GM12878 (cell line): ENCODE results near the gene MRPS25. TPM values are rescaled to one million over a fixed set of nuclear protein-coding genes. Genes with fewer than 3 reads are reported as not detected.

Experiments
- ATAC-seq: fragments of 200-7000 bp; cut with Tn5 transposase; 3 replicates; pipeline ENCODE4 v1.9.1; 2020; ENCODE audit warnings: mild to moderate bottlenecking, moderate library complexity
- BruUV-seq: library from RNA; stranded (reverse); fragments of 400-500 nt; replicated peaks from 2 replicates; lab custom pipeline; 2021; lab: Mats Ljungman, UMichigan
- CTCF ChIA-PET: fragments of 300-600 bp; sonication (Branson Sonifier 250); formaldehyde crosslinking; extraction: SDS; loops from one replicate; lab custom pipeline; 2021; ENCODE audit warnings: inconsistent platforms; lab: Yijun Ruan, JAX
- POLR2A ChIA-PET: fragments of 350-600 bp; formaldehyde crosslinking; extraction: SDS; loops from one replicate; lab custom pipeline; 2021; ENCODE audit warnings: inconsistent platforms; lab: Charles Lee
- RAD21 ChIA-PET: fragments of 300-600 bp; sonication (Branson Sonifier 250); formaldehyde crosslinking; loops from one replicate; lab custom pipeline; 2023; ENCODE audit warnings: antibody characterized with exemption; ENCODE audit not compliant: unreplicated experiment; lab: Charles Lee
- SMC1A ChIA-PET: fragments of 300-600 bp; sonication (Branson Sonifier 250); formaldehyde crosslinking; loops from one replicate; lab custom pipeline; 2023; ENCODE audit not compliant: unreplicated experiment, uncharacterized antibody; lab: Charles Lee
- DNase-seq: peaks from one replicate; pipeline ENCODE4 v3.0.0-alpha.2; 2011; ENCODE audit warnings: low read depth, low spot score
- FAIRE-seq: peaks from 3 replicates; lab custom pipeline; 2011; peaks lifted over from hg19 to GRCh38; lab: Jason Lieb, UNC
- H2AFZ ChIP-seq: 2 replicates; pipeline ENCODE4 v1.6.0; 2011; ENCODE audit warnings: low read depth, low read length, control low read depth; ENCODE audit not compliant: control insufficient read depth
- H3K27ac ChIP-seq: 2 replicates; pipeline ENCODE4 v1.5.1; 2011; ENCODE audit warnings: control low read depth; ENCODE audit not compliant: control insufficient read depth, insufficient read depth
- H3K27me3 ChIP-seq, 2 experiments: replicated peaks in 1 of 2; 2 replicates each; pipeline versions ENCODE4 v1.6.0 to v1.6.1; 2011; ENCODE audit warnings: low read length in 1 of 2; ENCODE audit not compliant: control insufficient read depth in 2 of 2, insufficient read depth in 2 of 2
- H3K36me3 ChIP-seq, 2 experiments: 2 replicates each; pipeline ENCODE4 v1.5.1; 2011; ENCODE audit warnings: low read length in 1 of 2; ENCODE audit not compliant: control insufficient read depth in 2 of 2, insufficient read depth in 2 of 2
- H3K4me1 ChIP-seq: 2 replicates; pipeline ENCODE4 v1.6.1; 2011; ENCODE audit warnings: mild to moderate bottlenecking, low read length, moderate library complexity, mixed read lengths; ENCODE audit not compliant: control insufficient read depth, insufficient read depth
- H3K4me2 ChIP-seq: 2 replicates; pipeline ENCODE4 v1.6.0; 2011; ENCODE audit warnings: control low read depth; ENCODE audit not compliant: control insufficient read depth, insufficient read depth
- H3K4me3 ChIP-seq: fragments of 200-600 bp; sonication (generic); 2 replicates; pipeline ENCODE4 v1.5.1; 2016
- H3K79me2 ChIP-seq: 2 replicates; pipeline ENCODE4 v1.6.0; 2011; ENCODE audit warnings: low read length; ENCODE audit not compliant: control insufficient read depth, insufficient read depth
- H3K9ac ChIP-seq: 2 replicates; pipeline ENCODE4 v1.8.0; 2011; ENCODE audit warnings: low read length, control low read depth, mixed read lengths; ENCODE audit not compliant: control insufficient read depth, insufficient read depth
- H3K9me3 ChIP-seq: replicated peaks from 3 replicates; pipeline ENCODE4 v1.5.1; 2011; ENCODE audit warnings: mild to moderate bottlenecking, low read length; ENCODE audit not compliant: control insufficient read depth, insufficient read depth
- H4K20me1 ChIP-seq: 2 replicates; pipeline ENCODE4 v1.6.0; 2011; ENCODE audit not compliant: control insufficient read depth, insufficient read depth
- BCL11A ChIP-seq: IDR thresholded peaks from 2 replicates; pipeline ENCODE4 v1.6.1; 2011; ENCODE audit warnings: low read depth, low read length
- BCL3 ChIP-seq: IDR thresholded peaks from 2 replicates; pipeline ENCODE4 v1.6.1; 2011; ENCODE audit warnings: borderline replicate concordance, low read depth, mild to moderate bottlenecking, moderate library complexity, low read length; ENCODE audit not compliant: insufficient read depth, poor library complexity, severe bottlenecking
- BRCA1 ChIP-seq: IDR thresholded peaks from 2 replicates; pipeline ENCODE4 v1.6.1; 2011; ENCODE audit warnings: low read depth, low read length, improper control_type of control experiment
- CBX3 ChIP-seq: fragments of 200-600 bp; sonication (generic); IDR thresholded peaks from 2 replicates; pipeline ENCODE4 v1.6.1; 2016; ENCODE audit warnings: low read depth, borderline replicate concordance
- CREM ChIP-seq: IDR thresholded peaks from 2 replicates; pipeline ENCODE4 v1.6.1; 2014; ENCODE audit warnings: antibody characterized with exemption, low read depth
- KDM1A ChIP-seq: fragments of 200-600 bp; sonication (generic); IDR thresholded peaks from 2 replicates; pipeline ENCODE4 v1.6.1; 2016; ENCODE audit warnings: borderline replicate concordance
- MLLT1 ChIP-seq: fragments of 450-650 bp; IDR thresholded peaks from 2 replicates; pipeline ENCODE4 v1.6.1; 2016; ENCODE audit warnings: mild to moderate bottlenecking
- PBX3 ChIP-seq: IDR thresholded peaks from 2 replicates; pipeline ENCODE4 v1.6.1; 2011; ENCODE audit warnings: mild to moderate bottlenecking, low read depth, low read length, moderate library complexity; ENCODE audit not compliant: insufficient replicate concordance
- RB1 ChIP-seq: fragments of 450-650 bp; formaldehyde crosslinking; IDR thresholded peaks from 2 replicates; pipeline ENCODE4 v1.6.1; 2017; ENCODE audit warnings: mild to moderate bottlenecking, borderline replicate concordance
- RCOR1 ChIP-seq: conservative IDR thresholded peaks from 2 replicates; pipeline ENCODE4 v1.6.1; 2012; ENCODE audit warnings: low read depth, low read length, improper control_type of control experiment
- RELB ChIP-seq: fragments of 450-650 bp; IDR thresholded peaks from 2 replicates; pipeline ENCODE4 v1.6.1; 2017; ENCODE audit warnings: low read depth, mild to moderate bottlenecking, moderate library complexity
- SPI1 ChIP-seq: IDR thresholded peaks from 2 replicates; pipeline ENCODE4 v1.6.1; 2011; ENCODE audit warnings: low read depth, mild to moderate bottlenecking, low read length, moderate library complexity, borderline replicate concordance; ENCODE audit not compliant: insufficient read depth
- STAT1 ChIP-seq: fragments of 450-650 bp; conservative IDR thresholded peaks from 2 replicates; pipeline ENCODE4 v1.6.1; 2014; ENCODE audit warnings: antibody characterized with exemption, mild to moderate bottlenecking
- YBX1 ChIP-seq: fragments of 450-650 bp; IDR thresholded peaks from 2 replicates; pipeline ENCODE4 v1.6.1; 2016; ENCODE audit warnings: antibody characterized with exemption
- ZBED1 ChIP-seq: IDR thresholded peaks from 2 replicates; pipeline ENCODE4 v1.6.1; 2016; ENCODE audit warnings: borderline replicate concordance
- WGBS: methylation state at CpG from one replicate; pipeline ENCODE4 v1.1.6; 2016; ENCODE audit warnings: low lambda C conversion rate; ENCODE audit not compliant: insufficient replicate concordance, insufficient coverage; ENCODE audit errors: missing lambda C conversion rate; 5-methylcytosine and 5-hydroxymethylcytosine counted together
- in situ Hi-C: fragments of 300-500 bp; cut with MboI; formaldehyde crosslinking; loops from 9 replicates; pipeline ENCODE4 v1.14.3; 2018; ENCODE audit warnings: mixed read lengths
- intact Hi-C: fragments of 100-400 bp; cut with micrococcal nuclease; formaldehyde crosslinking; loops from one replicate; pipeline ENCODE4 v1.14.2; 2022; ENCODE audit not compliant: unreplicated experiment
- polyA plus RNA-seq, 11 experiments: library from polyadenylated mRNA; depleted of rRNA in 4 of 11; unstranded in 6 of 11; stranded (reverse) in 5 of 11; fragments of >200 nt; fragmentation: Nextera tagmentation in 4 of 11; fragmentation: Illumina TruSeq in 1 of 11; extraction: Ambion mirVana in 4 of 11; extraction: Trizol in 1 of 11; gene quantifications; 1 replicate in 1 of 11; 2 replicates in 10 of 11; pipeline versions ENCODE4 v1.2.1 to v1.2.3, GENCODE V29; 2011 to 2016; ENCODE audit warnings: inconsistent platforms in 2 of 11, missing spikeins in 2 of 11, low read depth in 1 of 11
- total RNA-seq, 4 experiments: library from RNA; depleted of rRNA in 3 of 4; stranded (reverse); fragments of >200 nt in 3 of 4; fragmentation: Illumina TruSeq in 1 of 4; extraction: Trizol in 1 of 4; gene quantifications; 2 replicates each; pipeline versions ENCODE4 v1.2.1 to v1.2.3, GENCODE V29; 2013 to 2021

Gene MRPS25
- total and polyA plus RNA-seq, 10 of the 15 experiments (the other 5 are each of a cell fraction or from before 2014, with no cell fraction given) = 17.0 to 114 (median 62.2) TPM

GRCh38 chr3:15074500-15074899, 9.4 kb upstream of the MRPS25 start:
- Histone ChIP-seq H3K79me2 (no peaks in the 10 kb centered on the region), H3K4me1 (no peaks in the 10 kb centered on the region), H3K4me2 (no peak overlapping the region), H2AFZ (no peak overlapping the region), H4K20me1 (no peaks in the 10 kb centered on the region), H3K9me3 (no peaks in the 10 kb centered on the region), H3K9ac (no peak overlapping the region), H3K4me3 (no peak overlapping the region), H3K27ac (no peak overlapping the region), H3K36me3 (peaks cover 13 to 27% of the 10 kb centered on the region in 2 experiments), H3K27me3 (no peaks in the 10 kb centered on the region)
- no peak for DNase-seq
- ChIA-PET CTCF (no interaction called here), RAD21 (no interaction called here), POLR2A (no interaction called here), SMC1A (interaction anchor here (0.7 kb wide), 1 partner anchor 26 kb away, joined by 3 read pairs; no protein-coding TSS in a partner anchor)
- WGBS = over 99% methylated on average over 13 of the region's 19 CpGs
- no peak for ATAC-seq
- no peak for FAIRE-seq
- in situ Hi-C loops (no loop called here), intact Hi-C loops (no loop called here)
- no TSS peak for BruUV-seq
- TF ChIP-seq KDM1A (no peak), STAT1 (no peak), ZBED1 (no peak), RCOR1 (no peak), SPI1 (no peak), MLLT1 (no peak), PBX3 (no peak), BCL3 (no peak), BCL11A (no peak), YBX1 (no peak), CBX3 (no peak), BRCA1 (no peak), RELB (no peak), RB1 (no peak), CREM (no peak)
